H9 (cell line): Measurements from ENCODE around the gene CUEDC2. TPM values are rescaled to one million over a fixed set of nuclear protein-coding genes. Genes with fewer than 3 reads are reported as not detected.
A peak's percentile ranks its signal among the peaks of the same experiment; 100 is the strongest.

Source experiments
- DNase-seq: peaks from one replicate; pipeline ENCODE4 v3.0.0-alpha.2; 2017
- H2AFZ ChIP-seq: one replicate; pipeline ENCODE4 v1.6.1; 2013; ENCODE audit warnings: mild to moderate bottlenecking, low read length, control low read depth, moderate library complexity
- H2AK5ac ChIP-seq: 2 replicates; pipeline ENCODE4 v1.6.1; 2013; ENCODE audit warnings: low read length, control low read depth, mixed read lengths; ENCODE audit not compliant: insufficient read length
- H2BK120ac ChIP-seq: one replicate; pipeline ENCODE4 v1.6.1; 2013; ENCODE audit warnings: low read depth, mild to moderate bottlenecking, low read length, control low read depth, inconsistent platforms; ENCODE audit not compliant: poor library complexity, severe bottlenecking
- H2BK12ac ChIP-seq: 2 replicates; pipeline ENCODE4 v1.6.1; 2013; ENCODE audit warnings: low read length, control low read depth, mixed read lengths, low read depth; ENCODE audit not compliant: insufficient read length
- H2BK15ac ChIP-seq: 2 replicates; pipeline ENCODE4 v1.6.1; 2013; ENCODE audit warnings: low read depth, low read length, control low read depth
- H2BK20ac ChIP-seq: one replicate; pipeline ENCODE4 v1.6.1; 2013; ENCODE audit warnings: low read depth, mild to moderate bottlenecking, low read length, control low read depth, inconsistent platforms; ENCODE audit not compliant: poor library complexity, severe bottlenecking
- H2BK5ac ChIP-seq: 2 replicates; pipeline ENCODE4 v1.6.1; 2013; ENCODE audit warnings: low read length, control low read depth, mixed read lengths; ENCODE audit not compliant: insufficient read length
- H3K14ac ChIP-seq: 2 replicates; pipeline ENCODE4 v1.6.1; 2013; ENCODE audit warnings: low read length, control low read depth; ENCODE audit not compliant: insufficient read depth
- H3K18ac ChIP-seq: 2 replicates; pipeline ENCODE4 v1.6.1; 2013; ENCODE audit warnings: low read depth, mild to moderate bottlenecking, mixed read lengths, low read length, control low read depth; ENCODE audit not compliant: insufficient read length
- H3K23ac ChIP-seq: 2 replicates; pipeline ENCODE4 v1.6.1; 2013; ENCODE audit warnings: low read length, control low read depth, mixed read lengths, low read depth; ENCODE audit not compliant: insufficient read length
- H3K23me2 ChIP-seq: 2 replicates; pipeline ENCODE4 v1.6.1; 2013; ENCODE audit warnings: low read depth, mild to moderate bottlenecking, mixed read lengths, low read length, control low read depth; ENCODE audit not compliant: insufficient read length, poor library complexity, severe bottlenecking
- H3K27ac ChIP-seq: 2 replicates; pipeline ENCODE4 v1.5.1; 2013; ENCODE audit warnings: low read length, control low read depth, mixed read lengths, low read depth; ENCODE audit not compliant: insufficient read length
- H3K27me3 ChIP-seq: 2 replicates; pipeline ENCODE4 v1.6.1; 2013; ENCODE audit warnings: low read length, control low read depth, inconsistent platforms; ENCODE audit not compliant: insufficient read depth
- H3K4ac ChIP-seq: 2 replicates; pipeline ENCODE4 v1.6.1; 2013; ENCODE audit warnings: low read depth, mild to moderate bottlenecking, control low read depth, inconsistent platforms, low read length, moderate library complexity
- H3K4me1 ChIP-seq: 2 replicates; pipeline ENCODE4 v1.6.1; 2013; ENCODE audit warnings: low read length, control low read depth, inconsistent platforms; ENCODE audit not compliant: insufficient read depth
- H3K4me2 ChIP-seq: 2 replicates; pipeline ENCODE4 v1.6.1; 2013; ENCODE audit warnings: low read length, control low read depth, mixed read lengths; ENCODE audit not compliant: insufficient read length, insufficient read depth
- H3K56ac ChIP-seq: 2 replicates; pipeline ENCODE4 v1.6.1; 2013; ENCODE audit warnings: low read depth, mild to moderate bottlenecking, mixed read lengths, low read length, control low read depth; ENCODE audit not compliant: insufficient read length
- H3K79me1 ChIP-seq: 2 replicates; pipeline ENCODE4 v1.6.1; 2013; ENCODE audit warnings: low read depth, mild to moderate bottlenecking, moderate library complexity, low read length, control low read depth, inconsistent platforms; ENCODE audit not compliant: insufficient read depth, poor library complexity, severe bottlenecking
- H3K79me2 ChIP-seq: 2 replicates; pipeline ENCODE4 v1.6.1; 2013; ENCODE audit warnings: low read length, control low read depth, inconsistent platforms; ENCODE audit not compliant: insufficient read depth
- H3K9ac ChIP-seq: 2 replicates; pipeline ENCODE4 v1.6.1; 2013; ENCODE audit warnings: low read length, control low read depth, mixed read lengths; ENCODE audit not compliant: insufficient read length; ENCODE audit errors: extremely low read depth
- H3K9me3 ChIP-seq: one replicate; pipeline ENCODE4 v1.6.1; 2013; ENCODE audit warnings: low read depth, low read length, inconsistent platforms; ENCODE audit not compliant: control insufficient read depth
- H3T11ph ChIP-seq: one replicate; pipeline ENCODE4 v1.6.1; 2013; ENCODE audit warnings: mild to moderate bottlenecking, low read length, control low read depth, inconsistent platforms
- H4K20me1 ChIP-seq: one replicate; pipeline ENCODE4 v1.6.1; 2013; ENCODE audit not compliant: control insufficient read depth, insufficient read length, insufficient read depth
- H4K5ac ChIP-seq: 2 replicates; pipeline ENCODE4 v1.6.1; 2013; ENCODE audit warnings: low read depth, mild to moderate bottlenecking, mixed read lengths, low read length, control low read depth; ENCODE audit not compliant: insufficient read length
- H4K8ac ChIP-seq: replicated peaks from 2 replicates; pipeline ENCODE4 v1.6.1; 2013; ENCODE audit warnings: low read length, control low read depth, mixed read lengths, low read depth; ENCODE audit not compliant: insufficient read length
- H4K91ac ChIP-seq: 2 replicates; pipeline ENCODE4 v1.6.1; 2013; ENCODE audit warnings: low read depth, mild to moderate bottlenecking, moderate library complexity, mixed read lengths, low read length, control low read depth; ENCODE audit not compliant: insufficient read length
- H3K27ac Mint-ChIP-seq, 3 experiments: 2 replicates in 2 of 3; 3 replicates in 1 of 3; pipeline ENCODE4 v1.8.0; 2020 to 2021; ENCODE audit warnings: mixed read lengths in 3 of 3, mild to moderate bottlenecking in 1 of 3, moderate library complexity in 1 of 3
- H3K27me3 Mint-ChIP-seq: 2 replicates; pipeline ENCODE4 v1.8.0; 2021; ENCODE audit warnings: low read depth, mild to moderate bottlenecking, moderate library complexity, mixed read lengths
- H3K36me3 Mint-ChIP-seq, 3 experiments: 2 replicates in 2 of 3; 3 replicates in 1 of 3; pipeline ENCODE4 v1.8.0; 2020 to 2021; ENCODE audit warnings: low read depth in 3 of 3, mixed read lengths in 3 of 3; ENCODE audit not compliant: insufficient read depth in 1 of 3
- H3K4me1 Mint-ChIP-seq, 2 experiments: 2 replicates each; pipeline ENCODE4 v1.8.0; 2020; ENCODE audit warnings: mixed read lengths in 2 of 2
- H3K4me3 Mint-ChIP-seq, 2 experiments: 2 replicates in 1 of 2; 3 replicates in 1 of 2; pipeline ENCODE4 v1.8.0; 2020 to 2021; ENCODE audit warnings: mild to moderate bottlenecking in 2 of 2, mixed read lengths in 2 of 2, moderate library complexity in 1 of 2
- H3K9me3 Mint-ChIP-seq, 2 experiments: 2 replicates in 1 of 2; 3 replicates in 1 of 2; pipeline ENCODE4 v1.8.0; 2020; ENCODE audit warnings: mild to moderate bottlenecking in 2 of 2, mixed read lengths in 2 of 2, moderate library complexity in 1 of 2
- CTCF ChIP-seq: fragments of 200-600 bp; sonication (generic); conservative IDR thresholded peaks from 3 replicates; pipeline ENCODE4 v1.8.0; 2021; ENCODE audit warnings: antibody characterized with exemption, mild to moderate bottlenecking
- WGBS: extraction: QIAGEN DNeasy Blood & Tissue Kit; methylation state at CpG from one replicate; pipeline ENCODE4 v1.1.7; 2013; ENCODE audit warnings: missing lambda C conversion rate, low lambda C conversion rate, mixed read lengths; ENCODE audit not compliant: insufficient read length; ENCODE audit errors: extremely low coverage; 5-methylcytosine and 5-hydroxymethylcytosine counted together
- total RNA-seq: library from RNA; stranded (reverse); gene quantifications from 2 replicates; pipeline ENCODE4 v1.2.1, GENCODE V29; 2021

CUEDC2 gene
- total RNA-seq, 1 experiment from 2014 or later = 41.2 TPM

DNA sequence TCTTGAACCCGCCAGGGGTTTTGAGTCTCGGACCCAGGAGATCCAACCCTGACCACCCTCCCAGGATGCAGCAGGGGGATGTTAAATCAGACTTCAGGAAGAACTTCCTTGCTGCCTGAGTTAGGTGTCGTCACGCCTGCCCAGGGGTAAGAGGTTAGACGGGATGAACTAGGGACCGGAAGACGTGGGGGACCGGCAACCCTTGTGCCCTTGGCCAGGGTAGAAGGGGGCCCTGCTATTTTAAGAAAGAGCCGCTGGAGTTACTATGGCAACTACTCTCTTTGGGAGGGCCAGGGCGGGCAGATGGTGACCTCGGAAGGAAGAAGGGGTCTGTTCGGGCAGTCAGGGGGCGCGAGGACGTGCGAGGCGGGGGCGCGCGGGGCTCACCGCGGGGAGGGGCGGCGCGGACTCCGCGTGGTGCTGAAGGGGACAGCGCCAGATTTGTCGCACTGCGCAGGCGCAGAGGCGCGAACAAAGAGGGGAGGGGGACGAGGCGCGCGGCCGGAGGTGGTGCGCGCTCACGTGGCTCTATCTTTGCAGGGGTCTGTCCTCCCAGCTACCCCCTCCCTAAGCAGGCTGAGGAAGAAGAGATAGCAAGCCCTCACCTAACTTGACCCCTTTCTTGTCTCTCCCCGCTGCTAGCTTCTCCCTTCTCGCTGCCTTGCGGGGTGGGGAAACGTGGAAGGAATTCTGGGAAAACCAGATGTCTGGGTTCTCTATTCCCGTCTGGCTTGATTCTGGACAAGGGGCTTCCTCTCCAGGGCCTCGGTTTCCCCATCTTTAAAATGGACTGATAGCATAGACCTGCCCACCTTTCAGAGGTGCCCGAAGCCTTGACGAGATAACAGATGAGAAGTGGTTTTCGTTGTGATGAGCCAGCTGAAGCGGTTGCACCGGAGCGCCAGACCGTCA is 12.8 kb downstream of the CUEDC2 start:
- no CpG with 5 or more reads among the region's 54 CpGs for WGBS
- Histone ChIP-seq H4K5ac (no peak overlapping the region), H3K27ac (no peak overlapping the region), H3K9me3 (no peaks in the 10 kb centered on the region), H3K4me2 (peak overlapping the region; percentile 74), H4K20me1 (no peaks in the 10 kb centered on the region), H3K79me1 (no peaks in the 10 kb centered on the region), H3K23ac (no peak overlapping the region), H3K4me1 (peaks cover 2% of the 10 kb centered on the region; the same call in 1 of the 2 replicates), H3K14ac (no peak overlapping the region), H3K18ac (no peak overlapping the region), H2BK5ac (no peak overlapping the region), H3K79me2 (no peaks in the 10 kb centered on the region), H3K9ac (peak overlapping the region; percentile 18), H3T11ph (no peak overlapping the region), H2BK15ac (no peak overlapping the region), H3K23me2 (peaks cover 35% of the 10 kb centered on the region), H4K91ac (no peak overlapping the region), H3K4ac (no peak overlapping the region), H4K8ac (no peak overlapping the region), H2AFZ (no peak overlapping the region), H2BK12ac (no peak overlapping the region), H3K27me3 (no peaks in the 10 kb centered on the region), H2BK20ac (no peak overlapping the region), H3K56ac (no peak overlapping the region), H2BK120ac (no peak overlapping the region), H2AK5ac (no peak overlapping the region)
- H3K4me1 Mint-ChIP-seq = peaks cover 15 to 29% of the 10 kb centered on the region in 2 experiments
- peak; percentile 84 for DNase-seq
- H3K27ac Mint-ChIP-seq = peak overlapping the region in 2 of 3 experiments; percentile 60 to 96; a peak in 4 of 7 replicates
- peaks cover 6 to 15% (median 15%) of the 10 kb centered on the region in 3 experiments; a peak in 5 of 7 replicates for H3K36me3 Mint-ChIP-seq
- H3K27me3 Mint-ChIP-seq = peaks cover 26% of the 10 kb centered on the region
- peak overlapping the region; percentile 92 to 97 for H3K4me3 Mint-ChIP-seq
- no peak for TF ChIP-seq CTCF
- no peaks in the 10 kb centered on the region; a peak in 1 of 5 replicates for H3K9me3 Mint-ChIP-seq
